SK-N-SH (cell line): ENCODE data around the gene TECTB. TPM values are rescaled to one million over a fixed set of nuclear protein-coding genes. Genes with fewer than 3 reads are reported as not detected.

ENCODE experiments used
- CTCF ChIA-PET: fragments of 300-600, 350-600 bp; formaldehyde crosslinking; extraction: SDS; loops from one replicate; lab custom pipeline; 2021; lab: Yijun Ruan, JAX
- POLR2A ChIA-PET: fragments of 350-600 bp; sonication (Branson Sonifier 250); formaldehyde crosslinking; extraction: SDS; loops from one replicate; lab custom pipeline; 2020; ENCODE audit warnings: antibody characterized with exemption, inconsistent platforms; lab: Yijun Ruan, JAX
- DNase-seq: peaks from one replicate; pipeline ENCODE4 v3.0.0; 2012
- H2AFZ ChIP-seq: fragments of 200-600 bp; sonication (generic); 2 replicates; pipeline ENCODE4 v1.8.1; 2016; ENCODE audit warnings: antibody characterized with exemption, mild to moderate bottlenecking, low read depth
- H3F3A ChIP-seq: fragments of 200-600 bp; sonication (generic); replicated peaks from 2 replicates; pipeline ENCODE3; 2016; ENCODE audit warnings: antibody characterized with exemption, mild to moderate bottlenecking; ENCODE audit not compliant: insufficient read depth
- H3K27ac ChIP-seq, 2 experiments: fragments of 200-500 bp in 1 of 2; fragments of 200-600 bp in 1 of 2; sonication (Bioruptor generic) in 1 of 2; sonication (generic), shearing (Covaris generic) in 1 of 2; 2 replicates each; pipeline versions ENCODE4 v1.5.1 to v1.6.1; 2014 to 2016; ENCODE audit warnings: low read depth in 2 of 2, inconsistent platforms in 1 of 2, low read length in 1 of 2, mild to moderate bottlenecking in 1 of 2, mixed read lengths in 1 of 2
- H3K27me3 ChIP-seq: fragments of 200-600 bp; sonication (generic), shearing (Covaris generic); 2 replicates; pipeline ENCODE4 v1.6.1; 2016; ENCODE audit warnings: mixed run types; ENCODE audit not compliant: insufficient read depth
- H3K36me3 ChIP-seq, 2 experiments: fragments of 200-500 bp in 1 of 2; fragments of 200-600 bp in 1 of 2; sonication (Bioruptor generic) in 1 of 2; sonication (generic) in 1 of 2; replicated peaks in 1 of 2; 2 replicates each; pipeline versions ENCODE3 to v1.5.1; 2014 to 2016; ENCODE audit warnings: low read length in 1 of 2, mild to moderate bottlenecking in 1 of 2; ENCODE audit not compliant: insufficient read depth in 2 of 2, control insufficient read depth in 1 of 2
- H3K4me1 ChIP-seq, 2 experiments: fragments of 200-500 bp in 1 of 2; fragments of 200-600 bp in 1 of 2; sonication (Bioruptor generic) in 1 of 2; sonication (generic), shearing (Covaris generic) in 1 of 2; 2 replicates each; pipeline versions ENCODE4 v1.5.1 to v1.6.1; 2014 to 2016; ENCODE audit warnings: low read depth in 1 of 2, low read length in 1 of 2, mixed run types in 1 of 2; ENCODE audit not compliant: insufficient read depth in 2 of 2, control insufficient read depth in 1 of 2
- H3K4me2 ChIP-seq: fragments of 200-600 bp; sonication (generic), shearing (Covaris generic); 2 replicates; pipeline ENCODE4 v1.6.1; 2017; ENCODE audit warnings: mixed run types
- H3K4me3 ChIP-seq, 2 experiments: fragments of 200-500 bp in 1 of 2; fragments of 200-600 bp in 1 of 2; sonication (Bioruptor generic) in 1 of 2; sonication (generic), shearing (Covaris generic) in 1 of 2; 2 replicates each; pipeline versions ENCODE4 v1.5.1 to v1.8.1; 2014 to 2016; ENCODE audit warnings: low read depth in 2 of 2, inconsistent platforms in 1 of 2, low read length in 1 of 2, mild to moderate bottlenecking in 1 of 2, mixed read lengths in 1 of 2, moderate library complexity in 1 of 2
- H3K79me2 ChIP-seq: fragments of 200-600 bp; sonication (generic); 2 replicates; pipeline ENCODE4 v1.8.1; 2017; ENCODE audit warnings: mild to moderate bottlenecking; ENCODE audit not compliant: insufficient read depth
- H3K9ac ChIP-seq: fragments of 200-600 bp; sonication (generic); 2 replicates; pipeline ENCODE4 v1.6.1; 2017; ENCODE audit warnings: mixed run types
- H3K9me2 ChIP-seq: fragments of 200-600 bp; sonication (generic); 2 replicates; pipeline ENCODE4 v1.6.1; 2017; ENCODE audit warnings: mixed run types
- H3K9me3 ChIP-seq: fragments of 200-600 bp; sonication (generic); 2 replicates; pipeline ENCODE4 v1.6.1; 2017; ENCODE audit warnings: mixed run types, mild to moderate bottlenecking, moderate library complexity
- H4K20me1 ChIP-seq: fragments of 200-600 bp; sonication (generic); 2 replicates; pipeline ENCODE4 v1.6.1; 2017; ENCODE audit warnings: mild to moderate bottlenecking, mixed run types; ENCODE audit not compliant: insufficient read depth
- CHD2 ChIP-seq: fragments of 150-350 bp; IDR thresholded peaks from 2 replicates; pipeline ENCODE4 v1.6.1; 2018; ENCODE audit warnings: low read length; ENCODE audit not compliant: partially characterized antibody
- CTCF ChIP-seq: fragments of 200-600 bp; sonication (generic); IDR thresholded peaks from 2 replicates; pipeline ENCODE4 v1.6.1; 2017; ENCODE audit warnings: antibody characterized with exemption, mild to moderate bottlenecking, moderate library complexity
- ELF1 ChIP-seq: IDR thresholded peaks from 2 replicates; pipeline ENCODE4 v1.4.0; 2012
- EP300 ChIP-seq, 2 experiments: IDR thresholded peaks; 2 replicates each; pipeline versions ENCODE4 v1.4.0 to v1.6.1; 2012; ENCODE audit warnings: borderline replicate concordance in 1 of 2, low read depth in 1 of 2, low read length in 1 of 2
- EZH2phosphoT487 ChIP-seq: fragments of 200-600 bp; sonication (generic); IDR thresholded peaks from 2 replicates; pipeline ENCODE4 v1.6.1; 2017; ENCODE audit warnings: low read depth, mixed run types, mild to moderate bottlenecking, antibody characterized with exemption, moderate library complexity, borderline replicate concordance
- FOSL2 ChIP-seq: IDR thresholded peaks from 2 replicates; pipeline ENCODE4 v1.4.0; 2012; ENCODE audit warnings: low read depth, mild to moderate bottlenecking, moderate library complexity, borderline replicate concordance
- FOXJ3 ChIP-seq: sonication (generic); formaldehyde crosslinking; IDR thresholded peaks from 2 replicates; pipeline ENCODE4 v1.5.1; 2020; ENCODE audit warnings: mild to moderate bottlenecking, missing genetic modification reagents
- GABPA ChIP-seq: IDR thresholded peaks from 2 replicates; pipeline ENCODE4 v1.4.0; 2012; ENCODE audit warnings: low read depth, mild to moderate bottlenecking
- JUND ChIP-seq: IDR thresholded peaks from 2 replicates; pipeline ENCODE4 v1.4.0; 2012
- MEF2A ChIP-seq: IDR thresholded peaks from 2 replicates; pipeline ENCODE4 v1.4.0; 2012; ENCODE audit warnings: low read depth, borderline replicate concordance
- NRF1 ChIP-seq: IDR thresholded peaks from 2 replicates; pipeline ENCODE4 v1.6.1; 2012; ENCODE audit warnings: low read depth, mild to moderate bottlenecking, low read length
- PBX3 ChIP-seq: IDR thresholded peaks from 2 replicates; pipeline ENCODE4; 2012
- POLR2AphosphoS5 ChIP-seq: IDR thresholded peaks from 2 replicates; pipeline ENCODE4 v1.6.1; 2012; ENCODE audit warnings: low read depth, low read length
- RXRA ChIP-seq: IDR thresholded peaks from 2 replicates; pipeline ENCODE4 v1.4.0; 2012; ENCODE audit warnings: low read depth, mild to moderate bottlenecking, borderline replicate concordance
- SMC3 ChIP-seq: IDR thresholded peaks from 2 replicates; pipeline ENCODE4 v1.6.1; 2012; ENCODE audit warnings: low read depth, low read length, improper control_type of control experiment
- TCF12 ChIP-seq: IDR thresholded peaks from 2 replicates; pipeline ENCODE4 v1.4.0; 2012
- USF1 ChIP-seq: IDR thresholded peaks from 2 replicates; pipeline ENCODE4 v1.4.0; 2012; ENCODE audit warnings: low read depth, borderline replicate concordance
- YY1 ChIP-seq: IDR thresholded peaks from 2 replicates; pipeline ENCODE4 v1.4.0; 2012; ENCODE audit warnings: low read depth, mild to moderate bottlenecking
- WGBS: methylation state at CpG from one replicate; pipeline ENCODE4 v1.1.6; 2017; ENCODE audit warnings: low lambda C conversion rate; 5-methylcytosine and 5-hydroxymethylcytosine counted together
- polyA plus RNA-seq, 3 experiments: library from polyadenylated mRNA; depleted of rRNA; stranded (reverse); fragments of >200 nt; gene quantifications; 2 replicates each; pipeline ENCODE4 v1.2.3, GENCODE V29; 2012

The TECTB gene
- polyA plus RNA-seq, 1 of the 3 experiments (the other 2 are of a cell fraction) = not detected

- H3K36me3 ChIP-seq = no peaks in the 10 kb centered on the region
- H4K20me1 ChIP-seq = no peaks in the 10 kb centered on the region
- H3K4me3 ChIP-seq = no peak overlapping the region
- CTCF ChIA-PET = interaction anchor here (0.6 to 8.0 kb wide), 3 partner anchors 140 to 196 kb away, joined by 3 to 125 read pairs (median 3); no protein-coding TSS in a partner anchor
- WGBS = 53% methylated on average over 3 of the region's 3 CpGs
- peaks cover 0 to 5% of the 10 kb centered on the region in 2 experiments; a peak in 1 of 4 replicates for H3K4me1 ChIP-seq
- H3K27ac ChIP-seq = no peak overlapping the region
- no peak for TF ChIP-seq FOSL2
- no peak for TF ChIP-seq MEF2A
- no peak for TF ChIP-seq PBX3
- TF ChIP-seq USF1 = no peak
- TF ChIP-seq GABPA = no peak
- no peak for TF ChIP-seq EP300 (IDR thresholded peaks at IDR 0.05; ENCODE audit: borderline replicate concordance in 1 of 2, low read depth in 1 of 2, low read length in 1 of 2)
- POLR2A ChIA-PET = no interaction called here
- no peak overlapping the region for H3K4me2 ChIP-seq
- DNase-seq = no peak
- H3F3A ChIP-seq = no peaks in the 10 kb centered on the region
- no peak overlapping the region for H2AFZ ChIP-seq
- H3K9ac ChIP-seq = no peak overlapping the region
- H3K9me2 ChIP-seq = no peaks in the 10 kb centered on the region
- 0 out of 2 replicates have a peak, but pooled peaks cover 5% of the 10 kb centered on the region for H3K27me3 ChIP-seq
- H3K9me3 ChIP-seq = no peaks in the 10 kb centered on the region
- H3K79me2 ChIP-seq = no peaks in the 10 kb centered on the region
Measured at GRCh38 chr10:112311481-112311880, 28.3 kb downstream of the TECTB start.

GRCh38 chr10:112313234-112313633 lies 30.0 kb downstream of the TECTB start:
- no peak for TF ChIP-seq CHD2
- TF ChIP-seq PBX3 = no peak
- TF ChIP-seq FOXJ3 (CRISPR knock-in tag) = no peak
- no peak for TF ChIP-seq POLR2AphosphoS5
- no peak for TF ChIP-seq EZH2phosphoT487
- no peak for TF ChIP-seq CTCF
- TF ChIP-seq YY1 = no peak
- TF ChIP-seq NRF1 = no peak
- no peak for TF ChIP-seq RXRA
- TF ChIP-seq USF1 = no peak
- no peak for TF ChIP-seq SMC3
- TF ChIP-seq GABPA = no peak
- TF ChIP-seq JUND = no peak
- no peak for TF ChIP-seq FOSL2
- TF ChIP-seq ELF1 = no peak
- TF ChIP-seq TCF12 = no peak
- no peaks in the 10 kb centered on the region for H3F3A ChIP-seq
- H4K20me1 ChIP-seq = no peaks in the 10 kb centered on the region
- no peaks in the 10 kb centered on the region for H3K9me3 ChIP-seq
- no peaks in the 10 kb centered on the region for H3K79me2 ChIP-seq
- DNase-seq = no peak
- H3K9ac ChIP-seq = no peak overlapping the region
- POLR2A ChIA-PET = no interaction called here
- H2AFZ ChIP-seq = no peak overlapping the region
- no peak overlapping the region for H3K27ac ChIP-seq
- H3K27me3 ChIP-seq = 0 out of 2 replicates have a peak, but pooled peaks cover 5% of the 10 kb centered on the region
- no peaks in the 10 kb centered on the region for H3K36me3 ChIP-seq
- 36% methylated on average over 2 of the region's 3 CpGs for WGBS
- no peaks in the 10 kb centered on the region for H3K9me2 ChIP-seq
- peaks cover 0 to 3% of the 10 kb centered on the region in 2 experiments; a peak in 1 of 4 replicates for H3K4me1 ChIP-seq
- CTCF ChIA-PET = interaction anchor here (0.6 to 8.0 kb wide), 3 partner anchors 121 to 173 kb away, joined by 3 to 125 read pairs (median 3); no protein-coding TSS in a partner anchor
- H3K4me3 ChIP-seq = no peak overlapping the region
- H3K4me2 ChIP-seq = no peak overlapping the region
